ENCODE data around the gene WDR45B.

- TF ChIP-seq, protein P1, sequence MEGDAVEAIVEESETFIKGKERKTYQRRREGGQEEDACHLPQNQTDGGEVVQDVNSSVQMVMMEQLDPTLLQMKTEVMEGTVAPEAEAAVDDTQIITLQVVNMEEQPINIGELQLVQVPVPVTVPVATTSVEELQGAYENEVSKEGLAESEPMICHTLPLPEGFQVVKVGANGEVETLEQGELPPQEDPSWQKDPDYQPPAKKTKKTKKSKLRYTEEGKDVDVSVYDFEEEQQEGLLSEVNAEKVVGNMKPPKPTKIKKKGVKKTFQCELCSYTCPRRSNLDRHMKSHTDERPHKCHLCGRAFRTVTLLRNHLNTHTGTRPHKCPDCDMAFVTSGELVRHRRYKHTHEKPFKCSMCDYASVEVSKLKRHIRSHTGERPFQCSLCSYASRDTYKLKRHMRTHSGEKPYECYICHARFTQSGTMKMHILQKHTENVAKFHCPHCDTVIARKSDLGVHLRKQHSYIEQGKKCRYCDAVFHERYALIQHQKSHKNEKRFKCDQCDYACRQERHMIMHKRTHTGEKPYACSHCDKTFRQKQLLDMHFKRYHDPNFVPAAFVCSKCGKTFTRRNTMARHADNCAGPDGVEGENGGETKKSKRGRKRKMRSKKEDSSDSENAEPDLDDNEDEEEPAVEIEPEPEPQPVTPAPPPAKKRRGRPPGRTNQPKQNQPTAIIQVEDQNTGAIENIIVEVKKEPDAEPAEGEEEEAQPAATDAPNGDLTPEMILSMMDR (IDR thresholded peaks at IDR 0.05): no peak
- no peak for TF ChIP-seq POLR2A (IDR thresholded peaks at IDR 0.05)
- no peak for TF ChIP-seq POLR2AphosphoS5 (IDR thresholded peaks at IDR 0.05)
Measured at GRCh38 chr17:82656266-82656665, 8.0 kb upstream of the WDR45B start.

Data from breast epithelium (tissue), 3 donors.